Mesenchymal stem cell (in vitro differentiated cells and primary cell): Measurements from ENCODE around the gene BICRAL.

Source experiments
- DNase-seq: peaks from one replicate; pipeline ENCODE4 v3.0.0-alpha.2; 2013
- H2AFZ ChIP-seq: one replicate; pipeline ENCODE4 v1.6.1; 2013; ENCODE audit warnings: low read depth, mild to moderate bottlenecking, control low read depth, inconsistent platforms, low read length, moderate library complexity
- H2AK5ac ChIP-seq: 2 replicates; pipeline ENCODE4 v1.6.1; 2013; ENCODE audit warnings: low read length, moderate library complexity, mild to moderate bottlenecking, inconsistent platforms; ENCODE audit not compliant: severe bottlenecking
- H2BK120ac ChIP-seq: one replicate; pipeline ENCODE4 v1.6.1; 2013; ENCODE audit warnings: low read depth, mild to moderate bottlenecking, inconsistent platforms, low read length, moderate library complexity
- H2BK12ac ChIP-seq, 2 experiments: one replicate each; pipeline ENCODE4 v1.6.1; 2013; ENCODE audit warnings: inconsistent platforms in 2 of 2, low read length in 2 of 2, mild to moderate bottlenecking in 2 of 2, moderate library complexity in 2 of 2, control low read depth in 1 of 2
- H2BK15ac ChIP-seq: one replicate; pipeline ENCODE4 v1.6.1; 2013; ENCODE audit warnings: mild to moderate bottlenecking, low read depth, inconsistent platforms; ENCODE audit not compliant: poor library complexity, severe bottlenecking
- H2BK5ac ChIP-seq: 2 replicates; pipeline ENCODE4 v1.6.1; 2013; ENCODE audit warnings: low read depth, mild to moderate bottlenecking, low read length, control low read depth, inconsistent platforms; ENCODE audit not compliant: poor library complexity, severe bottlenecking
- H3K14ac ChIP-seq, 2 experiments: one replicate each; pipeline ENCODE4 v1.6.1; 2013; ENCODE audit warnings: inconsistent platforms in 2 of 2, low read length in 2 of 2, control low read depth in 1 of 2, mild to moderate bottlenecking in 1 of 2, moderate library complexity in 1 of 2
- H3K18ac ChIP-seq, 2 experiments: one replicate each; pipeline ENCODE4 v1.6.1; 2013; ENCODE audit warnings: inconsistent platforms in 2 of 2, low read length in 2 of 2, control low read depth in 1 of 2, low read depth in 1 of 2, mild to moderate bottlenecking in 1 of 2
- H3K23ac ChIP-seq, 2 experiments: one replicate each; pipeline ENCODE4 v1.6.1; 2013; ENCODE audit warnings: inconsistent platforms in 2 of 2, low read length in 2 of 2, mild to moderate bottlenecking in 2 of 2, moderate library complexity in 2 of 2, control low read depth in 1 of 2
- H3K27ac ChIP-seq: 2 replicates; pipeline ENCODE4 v1.5.1; 2013; ENCODE audit warnings: mild to moderate bottlenecking, moderate library complexity, low read length, control low read depth, inconsistent platforms; ENCODE audit not compliant: poor library complexity, severe bottlenecking
- H3K27me3 ChIP-seq, 2 experiments: 2 replicates each; pipeline versions ENCODE4 v1.6.1 to v1.7.0; 2013; ENCODE audit warnings: low read length in 2 of 2, mild to moderate bottlenecking in 2 of 2, moderate library complexity in 2 of 2, control low read depth in 1 of 2, inconsistent platforms in 1 of 2; ENCODE audit not compliant: control insufficient read depth in 1 of 2, insufficient read depth in 1 of 2
- H3K36me3 ChIP-seq, 2 experiments: 2 replicates each; pipeline versions ENCODE4 v1.6.1 to v1.7.0; 2013; ENCODE audit warnings: low read length in 2 of 2, control low read depth in 1 of 2, inconsistent platforms in 1 of 2, low read depth in 1 of 2, mild to moderate bottlenecking in 1 of 2; ENCODE audit not compliant: insufficient read depth in 2 of 2, control insufficient read depth in 1 of 2
- H3K4ac ChIP-seq, 2 experiments: one replicate each; pipeline ENCODE4 v1.6.1; 2013; ENCODE audit warnings: inconsistent platforms in 2 of 2, low read length in 2 of 2, mild to moderate bottlenecking in 2 of 2, moderate library complexity in 2 of 2, control low read depth in 1 of 2, low read depth in 1 of 2
- H3K4me1 ChIP-seq: 2 replicates; pipeline ENCODE4 v1.6.1; 2013; ENCODE audit warnings: low read depth, low read length, control low read depth; ENCODE audit not compliant: control insufficient read depth, insufficient read depth
- H3K4me2 ChIP-seq: 2 replicates; pipeline ENCODE4 v1.6.1; 2013; ENCODE audit warnings: low read length, mild to moderate bottlenecking, inconsistent platforms; ENCODE audit not compliant: poor library complexity, severe bottlenecking
- H3K4me3 ChIP-seq, 2 experiments: 2 replicates each; pipeline versions ENCODE4 v1.5.1 to v1.7.0; 2013; ENCODE audit warnings: low read length in 2 of 2, mild to moderate bottlenecking in 2 of 2, control low read depth in 1 of 2, low read depth in 1 of 2; ENCODE audit not compliant: insufficient read depth in 1 of 2
- H3K79me1 ChIP-seq: replicated peaks from 2 replicates; pipeline ENCODE4 v1.6.1; 2013; ENCODE audit warnings: mild to moderate bottlenecking, control low read depth, low read length, inconsistent platforms; ENCODE audit not compliant: poor library complexity, severe bottlenecking
- H3K9ac ChIP-seq: 2 replicates; pipeline ENCODE4 v1.7.0; 2013; ENCODE audit warnings: mild to moderate bottlenecking, low read length, moderate library complexity
- H3K9me3 ChIP-seq: 2 replicates; pipeline ENCODE4 v1.7.0; 2013; ENCODE audit warnings: mild to moderate bottlenecking, low read length; ENCODE audit not compliant: control insufficient read depth
- H4K8ac ChIP-seq: one replicate; pipeline ENCODE4 v1.6.1; 2013; ENCODE audit warnings: inconsistent platforms, mild to moderate bottlenecking, low read length, moderate library complexity
- H4K91ac ChIP-seq: one replicate; pipeline ENCODE4 v1.6.1; 2013; ENCODE audit warnings: mild to moderate bottlenecking, low read length, inconsistent platforms
- WGBS: methylation state at CpG from one replicate; pipeline ENCODE4 v1.1.7; 2013; ENCODE audit warnings: mixed read lengths; 5-methylcytosine and 5-hydroxymethylcytosine counted together

The BICRAL gene

GRCh38 chr6:42751055-42751454 is 30.8 kb upstream of the BICRAL start:
- WGBS = 78% methylated on average over 3 of the region's 3 CpGs
- Histone ChIP-seq H4K91ac (no peak overlapping the region), H3K23ac (no peak overlapping the region), H2BK12ac (no peak overlapping the region), H3K36me3 (no peaks in the 10 kb centered on the region), H2BK5ac (no peak overlapping the region), H3K9me3 (no peaks in the 10 kb centered on the region), H3K4ac (no peak overlapping the region), H2AFZ (no peak overlapping the region), H4K8ac (no peak overlapping the region), H3K79me1 (peaks cover 15% of the 10 kb centered on the region), H2BK120ac (no peak overlapping the region), H2BK15ac (no peak overlapping the region), H3K9ac (no peak overlapping the region), H3K4me1 (peaks cover 3% of the 10 kb centered on the region), H3K14ac (no peak overlapping the region), H3K18ac (no peak overlapping the region), H2AK5ac (no peak overlapping the region), H3K27me3 (no peaks in the 10 kb centered on the region), H3K4me3 (no peak overlapping the region), H3K4me2 (no peak overlapping the region), H3K27ac (no peak overlapping the region)
- DNase-seq = no peak

- Histone ChIP-seq H3K79me1 (peaks cover 14% of the 10 kb centered on the region), H3K27ac (no peak overlapping the region), H2BK120ac (no peak overlapping the region), H2AFZ (no peak overlapping the region), H2AK5ac (no peak overlapping the region), H3K4me2 (no peak overlapping the region), H3K4me1 (no peaks in the 10 kb centered on the region), H4K8ac (no peak overlapping the region), H2BK15ac (no peak overlapping the region), H3K14ac (no peak overlapping the region), H2BK12ac (no peak overlapping the region), H4K91ac (no peak overlapping the region), H3K4ac (no peak overlapping the region), H3K4me3 (no peak overlapping the region), H3K9ac (no peak overlapping the region), H3K23ac (no peak overlapping the region), H3K18ac (no peak overlapping the region), H3K36me3 (peaks cover 1 to 5% of the 10 kb centered on the region in 2 experiments), H3K9me3 (no peaks in the 10 kb centered on the region), H3K27me3 (no peaks in the 10 kb centered on the region), H2BK5ac (no peak overlapping the region)
- DNase-seq = no peak
- 93% methylated on average over 4 of the region's 5 CpGs for WGBS
These were observed 27.1 kb upstream of the BICRAL start for GRCh38 chr6:42754759-42755158.

- H3K4ac ChIP-seq = no peak overlapping the region
- no CpG with 5 or more reads among the region's 7 CpGs for WGBS
- H3K27me3 ChIP-seq = no peaks in the 10 kb centered on the region
- no peak overlapping the region for H2BK15ac ChIP-seq
- H3K36me3 ChIP-seq = peaks cover 2 to 6% of the 10 kb centered on the region in 2 experiments
- H3K4me3 ChIP-seq = no peak overlapping the region
- DNase-seq = no peak
- H3K23ac ChIP-seq = no peak overlapping the region
- H3K9me3 ChIP-seq = no peaks in the 10 kb centered on the region
- H2BK12ac ChIP-seq = no peak overlapping the region
- no peak overlapping the region for H4K91ac ChIP-seq
- no peak overlapping the region for H2AFZ ChIP-seq
- H4K8ac ChIP-seq = no peak overlapping the region
- H2BK120ac ChIP-seq = no peak overlapping the region
- no peak overlapping the region for H3K18ac ChIP-seq
- H3K27ac ChIP-seq = no peak overlapping the region
- no peak overlapping the region for H3K4me2 ChIP-seq
- no peak overlapping the region for H3K14ac ChIP-seq
- no peak overlapping the region for H2AK5ac ChIP-seq
- no peak overlapping the region for H3K9ac ChIP-seq
- peaks cover 8% of the 10 kb centered on the region for H3K79me1 ChIP-seq
- H2BK5ac ChIP-seq = no peak overlapping the region
- no peaks in the 10 kb centered on the region for H3K4me1 ChIP-seq
These were observed 25.1 kb upstream of the BICRAL start for GRCh38 chr6:42756722-42757121.

GRCh38 chr6:42758756-42759430 is 23.0 kb upstream of the BICRAL start:
- no peak overlapping the region for H2AK5ac ChIP-seq
- peaks cover 6% of the 10 kb centered on the region for H3K79me1 ChIP-seq
- H3K14ac ChIP-seq = no peak overlapping the region
- H2AFZ ChIP-seq = no peak overlapping the region
- H3K23ac ChIP-seq = no peak overlapping the region
- no peak overlapping the region for H2BK120ac ChIP-seq
- WGBS = 92% methylated on average over 3 of the region's 3 CpGs
- H2BK12ac ChIP-seq = no peak overlapping the region
- H2BK5ac ChIP-seq = no peak overlapping the region
- no peak overlapping the region for H3K4ac ChIP-seq
- H3K27ac ChIP-seq = no peak overlapping the region
- no peak overlapping the region for H2BK15ac ChIP-seq
- H4K91ac ChIP-seq = no peak overlapping the region
- H3K4me1 ChIP-seq = no peaks in the 10 kb centered on the region
- no peak overlapping the region for H3K4me2 ChIP-seq
- H3K9me3 ChIP-seq = no peaks in the 10 kb centered on the region
- no peaks in the 10 kb centered on the region for H3K27me3 ChIP-seq
- peaks cover 2 to 6% of the 10 kb centered on the region in 2 experiments for H3K36me3 ChIP-seq
- H3K18ac ChIP-seq = no peak overlapping the region
- DNase-seq = no peak
- H3K4me3 ChIP-seq = no peak overlapping the region
- H4K8ac ChIP-seq = no peak overlapping the region
- no peak overlapping the region for H3K9ac ChIP-seq
